Osteoblast (primary cell): ENCODE data around the gene NLGN1. TPM values are rescaled to one million over a fixed set of nuclear protein-coding genes. Genes with fewer than 3 reads are reported as not detected.
A peak's percentile ranks its signal among the peaks of the same experiment; 100 is the strongest.

Source experiments
- DNase-seq: peaks from one replicate; pipeline ENCODE4 v3.0.0; 2011; ENCODE audit warnings: low spot score, mixed read lengths; ENCODE audit not compliant: insufficient read length; ENCODE audit errors: missing footprints
- H2AFZ ChIP-seq: 2 replicates; pipeline ENCODE4 v1.6.0; 2011; ENCODE audit warnings: mild to moderate bottlenecking, low read length
- H3K27ac ChIP-seq: 2 replicates; pipeline ENCODE4 v1.5.1; 2011; ENCODE audit warnings: mild to moderate bottlenecking, low read depth, low read length, moderate library complexity
- H3K27me3 ChIP-seq: 2 replicates; pipeline ENCODE4 v1.6.0; 2012; ENCODE audit warnings: mild to moderate bottlenecking, control low read depth, inconsistent platforms, low read length, moderate library complexity; ENCODE audit not compliant: insufficient read depth
- H3K36me3 ChIP-seq: 2 replicates; pipeline ENCODE4 v1.5.1; 2011; ENCODE audit warnings: mild to moderate bottlenecking, low read length, control low read depth, moderate library complexity; ENCODE audit not compliant: insufficient read depth
- H3K4me1 ChIP-seq: 2 replicates; pipeline ENCODE4 v1.5.1; 2011; ENCODE audit warnings: mild to moderate bottlenecking, low read length, control low read depth, moderate library complexity; ENCODE audit not compliant: insufficient read depth
- H3K4me2 ChIP-seq: 2 replicates; pipeline ENCODE4 v1.6.0; 2011; ENCODE audit warnings: mild to moderate bottlenecking, low read length; ENCODE audit not compliant: insufficient read depth
- H3K4me3 ChIP-seq: fragments of 200-600 bp; sonication (generic); 3 replicates; pipeline ENCODE4 v1.5.1; 2012; ENCODE audit warnings: mild to moderate bottlenecking, low read length, inconsistent platforms; ENCODE audit not compliant: insufficient read depth
- H3K79me2 ChIP-seq: 2 replicates; pipeline ENCODE4 v1.6.0; 2012; ENCODE audit warnings: mild to moderate bottlenecking, low read length, control low read depth, inconsistent platforms; ENCODE audit not compliant: insufficient read depth
- H3K9me3 ChIP-seq: 2 replicates; pipeline ENCODE4 v1.5.1; 2011; ENCODE audit warnings: low read depth, low read length, control low read depth
- H4K20me1 ChIP-seq: 2 replicates; pipeline ENCODE4 v1.6.0; 2012; ENCODE audit warnings: mild to moderate bottlenecking, low read length, control low read depth; ENCODE audit not compliant: insufficient read depth
- CTCF ChIP-seq: IDR thresholded peaks from 2 replicates; pipeline ENCODE4 v1.5.1; 2011; ENCODE audit warnings: mild to moderate bottlenecking, low read depth, low read length, moderate library complexity; ENCODE audit errors: extremely low read depth
- total RNA-seq: library from RNA; depleted of rRNA; stranded (reverse); fragments of >200 nt; gene quantifications from 2 replicates; pipeline ENCODE4 v1.2.3, GENCODE V29; 2012

The NLGN1 gene
- total RNA-seq, 1 donor = 9.0 TPM

- H2AFZ ChIP-seq = no peak overlapping the region
- H4K20me1 ChIP-seq = no peaks in the 10 kb centered on the region
- peak; percentile 50 for DNase-seq
- H3K36me3 ChIP-seq = no peaks in the 10 kb centered on the region
- H3K4me1 ChIP-seq = peaks cover 16% of the 10 kb centered on the region
- no peak overlapping the region for H3K4me3 ChIP-seq
- no peaks in the 10 kb centered on the region for H3K9me3 ChIP-seq
- no peaks in the 10 kb centered on the region for H3K27me3 ChIP-seq
- no peak overlapping the region for H3K4me2 ChIP-seq
- H3K27ac ChIP-seq = no peak overlapping the region
- TF ChIP-seq CTCF = no peak
- no peaks in the 10 kb centered on the region for H3K79me2 ChIP-seq
Observed at GRCh38 chr3:173913397-173913796, 515.9 kb downstream of the NLGN1 start.

DNA sequence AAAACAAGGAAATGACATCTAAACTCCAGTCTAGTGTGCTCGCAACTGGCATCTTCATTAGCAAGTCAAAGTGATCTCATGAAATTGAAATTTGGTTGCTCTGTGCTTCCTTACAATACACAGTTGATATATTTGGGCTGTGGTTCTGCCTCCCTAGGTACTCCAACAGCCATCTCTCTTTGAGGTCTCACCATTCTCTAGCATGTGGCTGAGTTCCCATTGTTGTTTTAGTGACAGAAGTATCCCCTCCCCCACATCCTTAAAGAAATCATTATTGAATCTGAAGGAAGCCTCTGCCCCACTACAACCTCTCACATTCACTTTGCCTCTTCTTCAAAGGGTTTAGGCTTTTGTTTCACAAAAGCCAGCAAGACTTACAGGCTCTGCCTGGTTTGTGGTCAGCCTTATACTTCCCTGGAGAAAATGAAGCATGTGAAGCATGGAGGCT lies 516.5 kb downstream of the NLGN1 start:
- Histone ChIP-seq H3K4me1 (peaks cover 16% of the 10 kb centered on the region), H3K4me3 (no peak overlapping the region), H3K27me3 (no peaks in the 10 kb centered on the region), H3K36me3 (no peaks in the 10 kb centered on the region), H2AFZ (no peak overlapping the region), H3K27ac (peak overlapping the region; percentile 5), H3K9me3 (no peaks in the 10 kb centered on the region), H4K20me1 (no peaks in the 10 kb centered on the region), H3K79me2 (no peaks in the 10 kb centered on the region), H3K4me2 (no peak overlapping the region)
- no peak for TF ChIP-seq CTCF
- DNase-seq = no peak

- TF ChIP-seq CTCF = no peak
- no peak for DNase-seq
- no peaks in the 10 kb centered on the region for H3K27me3 ChIP-seq
- no peaks in the 10 kb centered on the region for H4K20me1 ChIP-seq
- peaks cover 16% of the 10 kb centered on the region for H3K4me1 ChIP-seq
- no peaks in the 10 kb centered on the region for H3K36me3 ChIP-seq
- no peak overlapping the region for H2AFZ ChIP-seq
- no peak overlapping the region for H3K27ac ChIP-seq
- no peaks in the 10 kb centered on the region for H3K79me2 ChIP-seq
- H3K4me2 ChIP-seq = no peak overlapping the region
- no peak overlapping the region for H3K4me3 ChIP-seq
- no peaks in the 10 kb centered on the region for H3K9me3 ChIP-seq
Observed at GRCh38 chr3:173916799-173917198, 519.3 kb downstream of the NLGN1 start.

GRCh38 chr3:173920386-173920785 lies 522.8 kb downstream of the NLGN1 start:
- no peak overlapping the region for H2AFZ ChIP-seq
- TF ChIP-seq CTCF = no peak
- H3K4me3 ChIP-seq = no peak overlapping the region
- no peak overlapping the region for H3K4me2 ChIP-seq
- H3K27me3 ChIP-seq = no peaks in the 10 kb centered on the region
- H3K36me3 ChIP-seq = no peaks in the 10 kb centered on the region
- no peaks in the 10 kb centered on the region for H4K20me1 ChIP-seq
- H3K79me2 ChIP-seq = no peaks in the 10 kb centered on the region
- no peak overlapping the region for H3K27ac ChIP-seq
- DNase-seq = no peak
- H3K4me1 ChIP-seq = no peaks in the 10 kb centered on the region
- no peaks in the 10 kb centered on the region for H3K9me3 ChIP-seq
